Retinal pigment epithelial cell (primary cell): Measurements from ENCODE around the gene LINGO3.
A peak's percentile ranks its signal among the peaks of the same experiment; 100 is the strongest.

Source experiments
- DNase-seq: peaks from one replicate; pipeline ENCODE4 v3.0.0-alpha.2; 2010; ENCODE audit warnings: low read depth
- H3K4me3 ChIP-seq: 2 replicates; pipeline ENCODE4 v1.5.1; 2011; ENCODE audit warnings: mild to moderate bottlenecking, low read length, control low read depth, moderate library complexity
- TF ChIP-seq, protein P1 (sequence below): conservative IDR thresholded peaks from 2 replicates; pipeline ENCODE4 v1.5.1; 2011; ENCODE audit warnings: low read depth, low read length, control low read depth, inconsistent platforms

The LINGO3 gene

GRCh38 chr19:2270423-2271233, 37.3 kb downstream of the LINGO3 start:
- DNase-seq, result peak; percentile 26
- peak overlapping the region; percentile 95 for H3K4me3 ChIP-seq
- TF ChIP-seq, protein P1, sequence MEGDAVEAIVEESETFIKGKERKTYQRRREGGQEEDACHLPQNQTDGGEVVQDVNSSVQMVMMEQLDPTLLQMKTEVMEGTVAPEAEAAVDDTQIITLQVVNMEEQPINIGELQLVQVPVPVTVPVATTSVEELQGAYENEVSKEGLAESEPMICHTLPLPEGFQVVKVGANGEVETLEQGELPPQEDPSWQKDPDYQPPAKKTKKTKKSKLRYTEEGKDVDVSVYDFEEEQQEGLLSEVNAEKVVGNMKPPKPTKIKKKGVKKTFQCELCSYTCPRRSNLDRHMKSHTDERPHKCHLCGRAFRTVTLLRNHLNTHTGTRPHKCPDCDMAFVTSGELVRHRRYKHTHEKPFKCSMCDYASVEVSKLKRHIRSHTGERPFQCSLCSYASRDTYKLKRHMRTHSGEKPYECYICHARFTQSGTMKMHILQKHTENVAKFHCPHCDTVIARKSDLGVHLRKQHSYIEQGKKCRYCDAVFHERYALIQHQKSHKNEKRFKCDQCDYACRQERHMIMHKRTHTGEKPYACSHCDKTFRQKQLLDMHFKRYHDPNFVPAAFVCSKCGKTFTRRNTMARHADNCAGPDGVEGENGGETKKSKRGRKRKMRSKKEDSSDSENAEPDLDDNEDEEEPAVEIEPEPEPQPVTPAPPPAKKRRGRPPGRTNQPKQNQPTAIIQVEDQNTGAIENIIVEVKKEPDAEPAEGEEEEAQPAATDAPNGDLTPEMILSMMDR, result no peak

- TF ChIP-seq, protein P1, result no peak
- no peak for DNase-seq
- peak overlapping the region; percentile 95 for H3K4me3 ChIP-seq
These were observed 37.9 kb downstream of the LINGO3 start for GRCh38 chr19:2270157-2270422.

DNA sequence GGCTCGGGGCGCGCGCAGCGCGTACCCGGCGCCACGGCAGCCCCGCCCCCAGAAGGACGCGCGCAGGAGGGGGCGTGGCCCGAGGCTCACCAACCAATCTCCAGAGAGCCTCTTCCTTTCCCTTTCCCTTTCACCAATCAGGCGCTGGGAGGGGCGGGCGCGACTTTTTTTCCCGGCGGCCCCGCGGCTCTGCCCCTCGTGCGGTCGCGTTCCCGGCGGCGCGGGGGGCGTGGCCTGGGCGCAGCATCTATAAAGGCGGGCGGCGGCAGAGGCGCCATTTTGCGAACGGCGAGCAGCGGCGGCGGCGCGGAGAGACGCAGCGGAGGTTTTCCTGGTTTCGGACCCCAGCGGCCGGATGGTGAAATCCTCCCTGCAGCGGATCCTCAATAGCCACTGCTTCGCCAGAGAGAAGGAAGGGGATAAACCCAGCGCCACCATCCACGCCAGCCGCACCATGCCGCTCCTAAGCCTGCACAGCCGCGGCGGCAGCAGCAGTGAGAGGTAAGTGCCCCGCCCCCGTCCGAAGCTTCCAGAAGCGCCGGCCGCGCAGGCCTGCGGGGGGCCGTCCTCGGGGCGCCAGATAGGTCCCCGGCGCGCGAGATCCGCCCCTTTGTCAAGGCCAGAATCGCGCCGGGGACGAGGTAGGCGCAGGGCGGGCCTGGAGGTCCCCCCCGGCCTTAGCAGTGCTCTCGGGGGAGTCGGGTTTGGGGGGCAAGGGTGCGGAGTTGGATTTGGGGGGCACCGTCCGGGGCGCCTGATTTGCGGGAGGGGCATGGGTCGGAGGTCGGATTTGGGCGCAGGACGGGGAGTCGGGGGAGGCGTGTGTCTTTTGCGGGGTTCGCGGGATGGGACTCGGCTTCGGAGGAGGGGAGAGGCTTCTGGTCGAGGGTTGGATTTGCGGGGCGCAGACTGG, 38.5 kb downstream of the LINGO3 start:
- H3K4me3 ChIP-seq, result peak overlapping the region; percentile 95
- TF ChIP-seq, protein P1, result no peak
- DNase-seq, result peak; percentile 72

- H3K4me3 ChIP-seq, result peak overlapping the region; percentile 79
- DNase-seq, result no peak
- TF ChIP-seq, protein P1, result no peak
These were observed 39.1 kb downstream of the LINGO3 start for GRCh38 chr19:2268861-2269243.

GRCh38 chr19:2268480-2268830, 39.5 kb downstream of the LINGO3 start:
- TF ChIP-seq, protein P1, result no peak
- H3K4me3 ChIP-seq, result peak overlapping the region; percentile 79
- no peak for DNase-seq

- TF ChIP-seq, protein P1, result no peak
- no peak overlapping the region for H3K4me3 ChIP-seq
- peak; percentile 15 for DNase-seq
These were observed 41.6 kb downstream of the LINGO3 start for GRCh38 chr19:2266183-2266993.
